ENCODE data around the gene SGSM1. TPM values are rescaled to one million over a fixed set of nuclear protein-coding genes. Genes with fewer than 3 reads are reported as not detected.

Gene SGSM1
- total RNA-seq, 2 donors from 2014 or later = 1.6 to 3.0 TPM

- DNase-seq = no peak
- no peaks in the 10 kb centered on the region for H3K27me3 ChIP-seq (ENCODE audit: control insufficient read depth, insufficient read depth, low read length, poor library complexity, severe bottlenecking)
- H3K27ac ChIP-seq (ENCODE audit: low read depth, low read length) = no peak overlapping the region
- no peaks in the 10 kb centered on the region for H3K36me3 Mint-ChIP-seq (ENCODE audit: low read depth)
- H3K4me1 ChIP-seq (ENCODE audit: control insufficient read depth, insufficient read depth, low read length) = no peaks in the 10 kb centered on the region
- no peak overlapping the region for H3K4me3 ChIP-seq (ENCODE audit: low read length)
- H3K9ac ChIP-seq (ENCODE audit: extremely low read depth, low read length, poor library complexity, severe bottlenecking) = no peak overlapping the region
- H3K27ac Mint-ChIP-seq = no peak overlapping the region
- WGBS, 2 experiments (ENCODE audit: insufficient coverage in 1 of 2, insufficient read length in 1 of 2) = 74 to 88% methylated on average over 3 to 4 of the region's 4 CpGs
- H3K4me3 Mint-ChIP-seq = no peak overlapping the region
- peaks cover under 1% of the 10 kb centered on the region for H3K9me3 Mint-ChIP-seq
- H3K9me3 ChIP-seq (ENCODE audit: control insufficient read depth, low read length) = no peaks in the 10 kb centered on the region
- no peaks in the 10 kb centered on the region for H3K4me1 Mint-ChIP-seq
- H3K36me3 ChIP-seq (ENCODE audit: control insufficient read depth, insufficient read depth, low read length) = no peaks in the 10 kb centered on the region
- TF ChIP-seq CTCF (conservative IDR thresholded peaks at IDR 0.05) = no peak
- no peaks in the 10 kb centered on the region for H3K27me3 Mint-ChIP-seq (ENCODE audit: insufficient read depth)
Measured at GRCh38 chr22:24848559-24849168, 42.7 kb downstream of the SGSM1 start.

GRCh38 chr22:24855794-24856193 lies 49.8 kb downstream of the SGSM1 start:
- Mint-ChIP-seq H3K9me3 (peaks cover 2% of the 10 kb centered on the region), H3K4me3 (no peak overlapping the region), H3K36me3 (ENCODE audit: low read depth) (peaks cover 6% of the 10 kb centered on the region), H3K27ac (no peak overlapping the region), H3K4me1 (no peaks in the 10 kb centered on the region), H3K27me3 (ENCODE audit: insufficient read depth) (no peaks in the 10 kb centered on the region)
- no peaks in the 10 kb centered on the region for H3K36me3 ChIP-seq (ENCODE audit: control insufficient read depth, insufficient read depth, low read length)
- TF ChIP-seq CTCF (conservative IDR thresholded peaks at IDR 0.05) = no peak
- no peaks in the 10 kb centered on the region for H3K4me1 ChIP-seq (ENCODE audit: control insufficient read depth, insufficient read depth, low read length)
- no peaks in the 10 kb centered on the region for H3K9me3 ChIP-seq (ENCODE audit: control insufficient read depth, low read length)
- H3K27ac ChIP-seq (ENCODE audit: low read depth, low read length) = no peak overlapping the region
- DNase-seq = no peak
- no peaks in the 10 kb centered on the region for H3K27me3 ChIP-seq (ENCODE audit: control insufficient read depth, insufficient read depth, low read length, poor library complexity, severe bottlenecking)
- H3K4me3 ChIP-seq (ENCODE audit: low read length) = no peak overlapping the region
- WGBS, 2 experiments (ENCODE audit: insufficient coverage in 1 of 2, insufficient read length in 1 of 2) = 86 to 91% methylated on average over 3 of the region's 3 CpGs
- H3K9ac ChIP-seq (ENCODE audit: extremely low read depth, low read length, poor library complexity, severe bottlenecking) = no peak overlapping the region

GRCh38 chr22:24857576-24857975 lies 51.6 kb downstream of the SGSM1 start:
- 92 to 100% methylated on average over 1 to 2 of the region's 2 CpGs for WGBS, 2 experiments (ENCODE audit: insufficient coverage in 1 of 2, insufficient read length in 1 of 2)
- Mint-ChIP-seq H3K27me3 (ENCODE audit: insufficient read depth) (no peaks in the 10 kb centered on the region), H3K36me3 (ENCODE audit: low read depth) (peaks cover 6% of the 10 kb centered on the region), H3K27ac (no peak overlapping the region), H3K4me1 (no peaks in the 10 kb centered on the region), H3K4me3 (no peak overlapping the region), H3K9me3 (peaks cover 2% of the 10 kb centered on the region)
- TF ChIP-seq CTCF (conservative IDR thresholded peaks at IDR 0.05) = no peak
- Histone ChIP-seq H3K9me3 (ENCODE audit: control insufficient read depth, low read length) (no peaks in the 10 kb centered on the region), H3K36me3 (ENCODE audit: control insufficient read depth, insufficient read depth, low read length) (no peaks in the 10 kb centered on the region), H3K4me1 (ENCODE audit: control insufficient read depth, insufficient read depth, low read length) (no peaks in the 10 kb centered on the region), H3K27ac (ENCODE audit: low read depth, low read length) (no peak overlapping the region), H3K9ac (ENCODE audit: extremely low read depth, low read length, poor library complexity, severe bottlenecking) (no peak overlapping the region), H3K4me3 (ENCODE audit: low read length) (no peak overlapping the region), H3K27me3 (ENCODE audit: control insufficient read depth, insufficient read depth, low read length, poor library complexity, severe bottlenecking) (no peaks in the 10 kb centered on the region)
- no peak for DNase-seq

Measured in endodermal cell (in vitro differentiated cells).